ENCODE data around the gene ADA.

- TF ChIP-seq POLR2A (IDR thresholded peaks at IDR 0.05) (no peak), CTCF (IDR thresholded peaks at IDR 0.05) (no peak)
Observed at GRCh38 chr20:44581515-44581914, 70.0 kb downstream of the ADA start.

Data from testis (tissue), 2 donors.